Ovary (tissue), 3 donors: ENCODE measurements around the gene AQP3.

Experiments used
- CTCF ChIP-seq, 3 donors: fragments of 450-650 bp in 2 of 3; fragments of 200-600 bp in 1 of 3; IDR thresholded peaks; one replicate each; pipeline versions ENCODE4 v1.5.1 to v1.8.0; 2016 to 2022; ENCODE audit warnings: antibody characterized with exemption in 3 of 3, mild to moderate bottlenecking in 1 of 3
- POLR2A ChIP-seq: fragments of 450-650 bp; IDR thresholded peaks from one replicate; pipeline ENCODE4 v1.6.1; 2017; ENCODE audit warnings: antibody characterized with exemption, mild to moderate bottlenecking, moderate library complexity
- donor health status: DM: no; HTN: no; CAD: no.

GRCh38 chr9:33443464-33444154, 3.8 kb downstream of the AQP3 start:
- no peak for TF ChIP-seq POLR2A
- no peak for TF ChIP-seq CTCF (IDR thresholded peaks at IDR 0.05)
